ENCODE data around the gene TMEM107. TPM values are rescaled to one million over a fixed set of nuclear protein-coding genes. Genes with fewer than 3 reads are reported as not detected.

Gene TMEM107
- total RNA-seq, 4 donors from 2014 or later: 13.7 to 21.4 (median 19.4) TPM

DNA sequence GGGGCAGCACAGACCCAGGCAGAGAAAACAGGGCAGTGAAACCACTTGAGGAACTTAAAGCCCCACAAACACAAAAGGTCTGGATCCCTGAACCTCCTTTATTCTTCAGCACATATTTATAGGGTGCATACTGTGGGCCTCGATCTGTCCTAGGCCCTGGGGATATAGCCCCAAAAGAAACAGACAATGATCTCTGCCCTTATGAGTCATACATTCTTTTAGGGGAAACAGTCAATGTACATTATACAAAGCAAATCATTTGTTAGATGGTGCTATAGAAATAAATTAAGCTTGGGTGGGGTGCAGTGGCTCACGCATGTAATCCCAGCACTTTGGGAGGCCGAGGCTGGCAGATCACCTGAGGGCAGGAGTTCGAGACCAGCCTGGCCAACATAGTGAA is 42.2 kb downstream of the TMEM107 start:
- no peaks in the 10 kb centered on the region for H3K27me3 ChIP-seq
- 88% methylated on average over 4 of the region's 4 CpGs for WGBS
- H3K4me1 ChIP-seq: peaks cover 10% of the 10 kb centered on the region
- no peaks in the 10 kb centered on the region for H3K9me3 ChIP-seq
- no peak overlapping the region for H3K27ac ChIP-seq
- H3K4me3 ChIP-seq: no peak overlapping the region
- no peak for TF ChIP-seq EP300 (IDR thresholded peaks at IDR 0.05)
- H3K36me3 ChIP-seq: no peaks in the 10 kb centered on the region
- DNase-seq (ENCODE audit: low spot score in 2 of 2): no peak

DNA sequence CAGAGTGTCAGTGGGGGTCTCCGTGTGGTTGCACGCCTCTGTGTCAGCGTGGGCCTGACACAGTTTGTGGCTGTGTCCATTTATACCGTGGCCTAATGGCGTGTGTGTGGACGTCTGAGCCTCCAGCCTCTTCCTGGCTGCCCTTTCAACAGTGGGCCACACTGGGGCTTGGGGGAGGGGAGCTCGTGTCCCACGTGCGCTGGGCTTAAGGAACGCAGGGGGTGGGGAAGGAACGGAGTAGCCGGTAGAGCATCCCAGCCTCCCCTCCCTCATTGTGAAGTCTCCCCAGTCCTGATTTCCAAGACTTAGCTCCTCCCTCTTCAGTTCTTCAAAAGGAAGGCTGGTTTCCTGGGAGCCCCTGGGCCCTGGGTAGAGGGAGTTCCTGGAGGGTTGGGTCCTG is 42.8 kb downstream of the TMEM107 start:
- Histone ChIP-seq H3K27ac (no peak overlapping the region), H3K4me1 (peaks cover 7% of the 10 kb centered on the region), H3K4me3 (no peak overlapping the region), H3K27me3 (no peaks in the 10 kb centered on the region), H3K9me3 (no peaks in the 10 kb centered on the region), H3K36me3 (no peaks in the 10 kb centered on the region)
- no peak for DNase-seq (ENCODE audit: low spot score in 2 of 2)
- WGBS: 72% methylated on average over 11 of the region's 12 CpGs
- TF ChIP-seq, protein P1, sequence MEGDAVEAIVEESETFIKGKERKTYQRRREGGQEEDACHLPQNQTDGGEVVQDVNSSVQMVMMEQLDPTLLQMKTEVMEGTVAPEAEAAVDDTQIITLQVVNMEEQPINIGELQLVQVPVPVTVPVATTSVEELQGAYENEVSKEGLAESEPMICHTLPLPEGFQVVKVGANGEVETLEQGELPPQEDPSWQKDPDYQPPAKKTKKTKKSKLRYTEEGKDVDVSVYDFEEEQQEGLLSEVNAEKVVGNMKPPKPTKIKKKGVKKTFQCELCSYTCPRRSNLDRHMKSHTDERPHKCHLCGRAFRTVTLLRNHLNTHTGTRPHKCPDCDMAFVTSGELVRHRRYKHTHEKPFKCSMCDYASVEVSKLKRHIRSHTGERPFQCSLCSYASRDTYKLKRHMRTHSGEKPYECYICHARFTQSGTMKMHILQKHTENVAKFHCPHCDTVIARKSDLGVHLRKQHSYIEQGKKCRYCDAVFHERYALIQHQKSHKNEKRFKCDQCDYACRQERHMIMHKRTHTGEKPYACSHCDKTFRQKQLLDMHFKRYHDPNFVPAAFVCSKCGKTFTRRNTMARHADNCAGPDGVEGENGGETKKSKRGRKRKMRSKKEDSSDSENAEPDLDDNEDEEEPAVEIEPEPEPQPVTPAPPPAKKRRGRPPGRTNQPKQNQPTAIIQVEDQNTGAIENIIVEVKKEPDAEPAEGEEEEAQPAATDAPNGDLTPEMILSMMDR (IDR thresholded peaks at IDR 0.05): no peak
- TF ChIP-seq POLR2A (IDR thresholded peaks at IDR 0.05) (no peak), EP300 (IDR thresholded peaks at IDR 0.05) (no peak), POLR2AphosphoS5 (IDR thresholded peaks at IDR 0.05) (no peak)

DNA sequence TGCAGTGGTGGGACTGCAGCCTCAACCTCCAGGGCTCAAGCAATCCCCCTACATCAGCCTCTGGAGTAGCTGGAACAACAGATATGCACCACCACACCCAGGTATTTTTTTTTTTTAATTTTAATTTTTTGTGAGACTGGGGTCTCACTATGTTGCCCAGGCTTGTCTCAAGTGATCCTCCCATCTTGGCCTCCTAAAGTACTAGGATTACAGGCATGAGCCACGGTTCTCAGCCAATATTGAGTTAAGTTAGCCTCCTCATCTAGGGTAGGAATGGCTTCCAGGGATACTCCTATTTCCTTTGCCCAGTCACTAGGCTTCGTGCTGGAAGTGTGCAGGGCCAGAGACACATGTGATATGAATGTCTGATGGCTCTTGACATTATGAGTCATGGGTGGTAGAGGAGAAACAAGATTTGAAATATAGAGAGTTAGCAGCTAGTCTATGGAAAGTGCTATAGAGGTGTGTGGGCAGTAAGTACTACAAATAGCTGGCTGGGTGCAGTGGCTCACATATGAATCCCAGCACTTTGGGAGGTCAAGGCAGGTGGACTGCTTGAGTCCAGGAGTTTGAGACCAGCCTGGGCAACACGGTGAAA is 44.2 kb downstream of the TMEM107 start:
- DNase-seq (ENCODE audit: low spot score in 2 of 2): no peak
- Histone ChIP-seq H3K9me3 (no peaks in the 10 kb centered on the region), H3K27ac (no peak overlapping the region), H3K27me3 (no peaks in the 10 kb centered on the region), H3K36me3 (no peaks in the 10 kb centered on the region), H3K4me1 (peaks cover 5% of the 10 kb centered on the region), H3K4me3 (no peak overlapping the region)
- WGBS: 61% methylated on average over 3 of the region's 3 CpGs
- TF ChIP-seq POLR2AphosphoS5 (IDR thresholded peaks at IDR 0.05) (no peak), EP300 (IDR thresholded peaks at IDR 0.05) (no peak), POLR2A (IDR thresholded peaks at IDR 0.05) (no peak)
- TF ChIP-seq, protein P1 (IDR thresholded peaks at IDR 0.05): no peak

DNA sequence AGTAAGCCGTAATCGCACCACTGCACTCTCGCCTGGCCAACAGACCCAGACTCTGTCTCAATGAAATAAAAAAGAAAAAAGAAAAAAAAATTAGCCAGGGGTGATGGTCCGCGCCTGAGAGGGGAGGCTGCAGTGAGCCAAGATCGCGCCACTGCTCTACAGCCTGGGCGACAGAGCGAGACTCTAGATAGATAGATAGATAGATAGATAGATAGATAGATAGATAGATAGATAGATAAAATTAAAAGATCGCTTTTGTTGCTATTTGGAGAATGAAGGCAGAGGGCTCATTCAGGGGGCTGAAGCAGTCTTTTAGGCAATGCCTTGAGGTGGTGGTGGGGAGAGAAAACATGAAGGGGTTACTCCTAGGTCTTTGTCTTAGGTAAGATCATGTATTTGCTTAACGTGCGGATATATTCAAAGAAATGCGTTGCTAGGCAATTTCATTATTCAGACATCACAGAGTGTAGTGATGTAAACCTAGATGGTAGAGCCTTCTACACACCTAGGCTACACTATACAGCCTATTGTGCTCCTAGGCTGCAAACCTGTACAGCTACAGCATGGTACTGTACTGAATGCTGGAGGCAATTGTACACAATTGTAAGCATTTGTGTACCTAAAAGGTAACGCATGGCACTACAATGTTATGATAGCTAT is 47.9 kb downstream of the TMEM107 start:
- TF ChIP-seq POLR2AphosphoS5 (IDR thresholded peaks at IDR 0.05): no peak
- TF ChIP-seq EP300 (IDR thresholded peaks at IDR 0.05): no peak
- TF ChIP-seq POLR2A (IDR thresholded peaks at IDR 0.05): no peak
- TF ChIP-seq, protein P1 (IDR thresholded peaks at IDR 0.05): no peak
- 84% methylated on average over 14 of the region's 14 CpGs for WGBS
- Histone ChIP-seq H3K4me1 (peaks cover 42% of the 10 kb centered on the region), H3K27me3 (peaks cover 7% of the 10 kb centered on the region), H3K9me3 (no peaks in the 10 kb centered on the region), H3K36me3 (no peaks in the 10 kb centered on the region), H3K4me3 (no peak overlapping the region), H3K27ac (no peak overlapping the region)
- no peak for DNase-seq (ENCODE audit: low spot score in 2 of 2)

DNA sequence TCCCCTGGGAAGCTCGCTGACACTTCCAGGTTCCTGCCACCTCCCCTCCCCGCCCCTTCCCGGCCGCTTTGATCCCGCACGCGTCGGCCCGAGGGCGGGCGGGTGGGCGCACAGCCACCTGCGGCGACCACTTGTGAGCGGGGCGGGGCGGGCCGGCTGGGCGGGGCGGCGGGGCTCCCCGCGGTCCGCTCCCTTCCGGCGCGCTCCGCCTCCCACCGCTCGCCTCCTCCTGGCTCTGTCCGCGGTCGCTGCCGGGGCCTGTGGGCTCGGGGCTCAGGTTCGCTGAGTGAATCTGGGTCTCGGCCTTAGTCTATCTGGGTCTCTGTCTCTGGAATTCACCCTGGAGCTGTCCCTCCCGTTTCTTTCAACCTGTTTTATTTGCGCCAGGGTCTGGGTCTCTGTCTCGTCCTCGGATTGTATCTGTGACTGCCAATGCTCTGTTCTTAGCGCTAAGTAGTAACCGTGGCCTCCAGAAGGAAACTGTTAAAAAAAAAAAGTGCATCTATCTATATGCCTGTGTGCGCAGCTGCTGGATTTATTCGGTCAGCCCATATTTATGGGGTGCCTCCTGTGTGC is 49.6 kb downstream of the TMEM107 start:
- Histone ChIP-seq H3K4me1 (peaks cover 59% of the 10 kb centered on the region), H3K27ac (peak overlapping the region; percentile 17), H3K27me3 (peaks cover 17% of the 10 kb centered on the region), H3K4me3 (peak overlapping the region; percentile 74), H3K36me3 (no peaks in the 10 kb centered on the region), H3K9me3 (no peaks in the 10 kb centered on the region)
- WGBS: 0% methylated on average over 20 of the region's 45 CpGs
- TF ChIP-seq EP300 (IDR thresholded peaks at IDR 0.05): no peak
- TF ChIP-seq, protein P1 (IDR thresholded peaks at IDR 0.05): no peak
- no peak for TF ChIP-seq POLR2AphosphoS5 (IDR thresholded peaks at IDR 0.05)
- TF ChIP-seq POLR2A (IDR thresholded peaks at IDR 0.05): no peak
- no peak for DNase-seq (ENCODE audit: low spot score in 2 of 2)
